Measurements from ENCODE around the gene NRAS. TPM values are rescaled to one million over a fixed set of nuclear protein-coding genes. Genes with fewer than 3 reads are reported as not detected.

The NRAS gene
- polyA plus RNA-seq, 2 donors = 12.7 to 12.8 TPM

DNA sequence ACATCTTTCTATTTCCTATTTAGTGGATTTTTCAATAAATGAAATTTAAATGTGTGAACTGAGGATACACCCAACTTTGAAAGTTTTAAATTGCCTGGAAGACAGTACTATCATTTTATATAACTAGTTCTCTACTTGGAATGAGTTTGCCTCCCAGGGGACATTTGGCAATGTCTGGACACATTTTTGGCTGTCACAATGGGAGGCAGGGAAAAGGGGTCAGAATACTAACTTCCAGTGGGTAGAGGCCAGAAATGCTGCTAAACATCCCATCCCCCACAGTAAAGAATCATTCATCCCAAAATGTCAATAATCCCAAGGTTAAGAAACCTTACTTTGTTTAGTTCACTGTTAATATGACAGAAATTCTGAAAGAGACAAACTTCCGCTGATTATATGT is 13.2 kb upstream of the NRAS start:
- peaks cover 9 to 16% of the 10 kb centered on the region in 2 donors for H3K36me3 ChIP-seq (ENCODE audit: control insufficient read depth in 2 of 2, insufficient read depth in 2 of 2, low read length in 1 of 2)
- whole genome bisulfite sequencing, 2 donors = 95 to 96% methylated on average over 1 of the region's 1 CpG
- H3K9me3 ChIP-seq (ENCODE audit: control insufficient read depth in 2 of 2, insufficient read depth in 1 of 2, low read depth in 1 of 2, low read length in 1 of 2) = no peaks in the 10 kb centered on the region
- H3K27me3 ChIP-seq (ENCODE audit: control insufficient read depth in 1 of 2, insufficient read depth in 2 of 2, low read length in 2 of 2) = no peaks in the 10 kb centered on the region
- no peak overlapping the region for H3K27ac ChIP-seq (ENCODE audit: low read depth in 2 of 2, low read length in 1 of 2)
- no peak overlapping the region for H3K4me3 ChIP-seq (ENCODE audit: low read depth in 1 of 2, low read length in 2 of 2)
- H3K4me1 ChIP-seq (ENCODE audit: control insufficient read depth in 2 of 2, insufficient read depth in 2 of 2, low read length in 1 of 2) = no peaks in the 10 kb centered on the region

- Histone ChIP-seq H3K27me3 (ENCODE audit: control insufficient read depth in 1 of 2, insufficient read depth in 2 of 2, low read length in 2 of 2) (no peaks in the 10 kb centered on the region), H3K4me1 (ENCODE audit: control insufficient read depth in 2 of 2, insufficient read depth in 2 of 2, low read length in 1 of 2) (no peaks in the 10 kb centered on the region), H3K27ac (ENCODE audit: low read depth in 2 of 2, low read length in 1 of 2) (no peak overlapping the region), H3K36me3 (ENCODE audit: control insufficient read depth in 2 of 2, insufficient read depth in 2 of 2, low read length in 1 of 2) (peaks cover 9 to 19% of the 10 kb centered on the region in 2 donors), H3K4me3 (ENCODE audit: low read depth in 1 of 2, low read length in 2 of 2) (no peak overlapping the region), H3K9me3 (ENCODE audit: control insufficient read depth in 2 of 2, insufficient read depth in 1 of 2, low read depth in 1 of 2, low read length in 1 of 2) (no peaks in the 10 kb centered on the region)
- 88 to 91% methylated on average over 2 of the region's 2 CpGs for WGBS, 2 donors
These were observed 12.0 kb upstream of the NRAS start for GRCh38 chr1:114728553-114728952.

GRCh38 chr1:114725230-114725629 is 8.7 kb upstream of the NRAS start:
- Histone ChIP-seq H3K4me1 (ENCODE audit: control insufficient read depth in 2 of 2, insufficient read depth in 2 of 2, low read length in 1 of 2) (no peaks in the 10 kb centered on the region), H3K36me3 (ENCODE audit: control insufficient read depth in 2 of 2, insufficient read depth in 2 of 2, low read length in 1 of 2) (peaks cover 8 to 16% of the 10 kb centered on the region in 2 donors), H3K27me3 (ENCODE audit: control insufficient read depth in 1 of 2, insufficient read depth in 2 of 2, low read length in 2 of 2) (no peaks in the 10 kb centered on the region), H3K27ac (ENCODE audit: low read depth in 2 of 2, low read length in 1 of 2) (no peak overlapping the region), H3K4me3 (ENCODE audit: low read depth in 1 of 2, low read length in 2 of 2) (no peak overlapping the region), H3K9me3 (ENCODE audit: control insufficient read depth in 2 of 2, insufficient read depth in 1 of 2, low read depth in 1 of 2, low read length in 1 of 2) (no peaks in the 10 kb centered on the region)
- WGBS, 2 donors = 72 to 84% methylated on average over 1 of the region's 1 CpG

- Histone ChIP-seq H3K36me3 (ENCODE audit: control insufficient read depth in 2 of 2, insufficient read depth in 2 of 2, low read length in 1 of 2) (peaks cover 10 to 18% of the 10 kb centered on the region in 2 donors), H3K9me3 (ENCODE audit: control insufficient read depth in 2 of 2, insufficient read depth in 1 of 2, low read depth in 1 of 2, low read length in 1 of 2) (no peaks in the 10 kb centered on the region), H3K4me3 (ENCODE audit: low read depth in 1 of 2, low read length in 2 of 2) (no peak overlapping the region), H3K4me1 (ENCODE audit: control insufficient read depth in 2 of 2, insufficient read depth in 2 of 2, low read length in 1 of 2) (no peaks in the 10 kb centered on the region), H3K27ac (ENCODE audit: low read depth in 2 of 2, low read length in 1 of 2) (no peak overlapping the region), H3K27me3 (ENCODE audit: control insufficient read depth in 1 of 2, insufficient read depth in 2 of 2, low read length in 2 of 2) (no peaks in the 10 kb centered on the region)
- 88 to 97% methylated on average over 1 of the region's 1 CpG for WGBS, 2 donors
These were observed 7.3 kb upstream of the NRAS start for GRCh38 chr1:114723915-114724314.

DNA sequence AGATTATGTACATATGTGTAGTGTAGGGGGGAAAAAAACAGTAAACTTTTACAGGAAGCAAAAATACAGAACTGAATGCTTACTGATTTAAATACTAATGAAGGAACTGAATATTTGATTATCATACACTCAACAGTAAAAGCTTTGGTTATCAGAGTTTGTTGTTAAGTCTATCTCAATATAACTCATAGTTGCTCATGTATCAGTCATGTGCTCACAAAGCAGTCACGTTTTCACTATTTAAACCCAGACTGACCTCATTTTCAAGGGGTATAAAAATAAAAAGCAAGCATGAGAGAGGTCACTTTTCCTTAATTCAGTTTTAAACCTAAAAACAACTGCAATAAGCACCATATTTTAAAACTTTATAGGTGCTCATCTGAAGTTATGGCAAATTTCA is 6.9 kb upstream of the NRAS start:
- Histone ChIP-seq H3K27ac (ENCODE audit: low read depth in 2 of 2, low read length in 1 of 2) (no peak overlapping the region), H3K4me3 (ENCODE audit: low read depth in 1 of 2, low read length in 2 of 2) (no peak overlapping the region), H3K27me3 (ENCODE audit: control insufficient read depth in 1 of 2, insufficient read depth in 2 of 2, low read length in 2 of 2) (no peaks in the 10 kb centered on the region), H3K36me3 (ENCODE audit: control insufficient read depth in 2 of 2, insufficient read depth in 2 of 2, low read length in 1 of 2) (peaks cover 12 to 22% of the 10 kb centered on the region in 2 donors), H3K9me3 (ENCODE audit: control insufficient read depth in 2 of 2, insufficient read depth in 1 of 2, low read depth in 1 of 2, low read length in 1 of 2) (no peaks in the 10 kb centered on the region), H3K4me1 (ENCODE audit: control insufficient read depth in 2 of 2, insufficient read depth in 2 of 2, low read length in 1 of 2) (no peaks in the 10 kb centered on the region)
- 0 to 13% methylated on average over 1 of the region's 1 CpG for WGBS, 2 donors

- Histone ChIP-seq H3K9me3 (ENCODE audit: control insufficient read depth in 2 of 2, insufficient read depth in 1 of 2, low read depth in 1 of 2, low read length in 1 of 2) (no peaks in the 10 kb centered on the region), H3K4me1 (ENCODE audit: control insufficient read depth in 2 of 2, insufficient read depth in 2 of 2, low read length in 1 of 2) (no peaks in the 10 kb centered on the region), H3K27ac (ENCODE audit: low read depth in 2 of 2, low read length in 1 of 2) (peak overlapping the region in 1 of 2 donors; percentile 33), H3K36me3 (ENCODE audit: control insufficient read depth in 2 of 2, insufficient read depth in 2 of 2, low read length in 1 of 2) (peaks cover 14 to 19% of the 10 kb centered on the region in 2 donors), H3K27me3 (ENCODE audit: control insufficient read depth in 1 of 2, insufficient read depth in 2 of 2, low read length in 2 of 2) (no peaks in the 10 kb centered on the region), H3K4me3 (ENCODE audit: low read depth in 1 of 2, low read length in 2 of 2) (no peak overlapping the region)
- WGBS, 2 donors = 81 to 94% methylated on average over 4 of the region's 4 CpGs
These were observed 3.9 kb upstream of the NRAS start for GRCh38 chr1:114720492-114720891.

GRCh38 chr1:114719424-114719787 is 2.8 kb upstream of the NRAS start:
- Histone ChIP-seq H3K9me3 (ENCODE audit: control insufficient read depth in 2 of 2, insufficient read depth in 1 of 2, low read depth in 1 of 2, low read length in 1 of 2) (no peaks in the 10 kb centered on the region), H3K4me3 (ENCODE audit: low read depth in 1 of 2, low read length in 2 of 2) (peak overlapping the region in 1 of 2 donors; percentile 11), H3K27ac (ENCODE audit: low read depth in 2 of 2, low read length in 1 of 2) (peak overlapping the region; percentile 29 to 52), H3K4me1 (ENCODE audit: control insufficient read depth in 2 of 2, insufficient read depth in 2 of 2, low read length in 1 of 2) (no peaks in the 10 kb centered on the region), H3K36me3 (ENCODE audit: control insufficient read depth in 2 of 2, insufficient read depth in 2 of 2, low read length in 1 of 2) (peaks cover 14 to 16% of the 10 kb centered on the region in 2 donors), H3K27me3 (ENCODE audit: control insufficient read depth in 1 of 2, insufficient read depth in 2 of 2, low read length in 2 of 2) (no peaks in the 10 kb centered on the region)
- 72 to 91% methylated on average over 3 of the region's 3 CpGs for WGBS, 2 donors

DNA sequence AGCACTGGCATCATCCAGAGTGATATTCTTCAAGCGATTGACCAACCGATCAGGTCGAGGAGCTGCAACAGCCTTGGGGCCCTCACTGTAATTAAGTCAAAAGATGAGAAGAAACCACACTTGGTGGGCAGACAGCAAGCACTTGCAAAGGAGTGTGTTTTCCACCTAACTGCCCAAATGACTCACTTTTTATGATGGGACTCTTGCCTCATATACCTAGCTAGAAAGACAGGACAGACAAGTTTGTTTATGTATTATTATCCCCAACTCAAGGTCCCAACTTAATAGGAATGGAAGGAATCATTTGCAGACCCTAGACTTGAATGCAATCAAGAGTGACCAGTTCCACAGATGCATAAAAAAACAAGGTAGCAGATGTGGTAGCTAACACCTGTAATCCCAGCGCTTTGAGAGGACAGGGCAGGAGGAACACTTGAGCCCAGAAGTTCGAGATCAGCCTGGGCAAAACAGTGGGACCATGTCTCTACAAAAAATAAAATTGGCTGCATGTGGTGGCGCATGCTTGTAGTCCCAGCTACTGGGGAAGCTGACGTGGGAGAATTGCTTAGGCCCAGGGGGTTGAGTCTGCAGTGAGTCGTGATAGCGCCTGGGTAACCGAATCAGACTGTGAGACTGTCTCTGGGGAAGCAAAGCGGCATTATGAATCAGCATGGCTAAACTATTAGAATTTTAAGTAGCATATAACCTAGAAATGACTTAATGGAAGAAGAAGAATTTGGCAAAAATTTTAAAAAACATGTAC is 2.3 kb upstream of the NRAS start:
- no peaks in the 10 kb centered on the region for H3K27me3 ChIP-seq (ENCODE audit: control insufficient read depth in 1 of 2, insufficient read depth in 2 of 2, low read length in 2 of 2)
- H3K4me3 ChIP-seq (ENCODE audit: low read depth in 1 of 2, low read length in 2 of 2) = peak overlapping the region in 1 of 2 donors; percentile 11
- WGBS, 2 donors = 86% methylated on average over 11 of the region's 11 CpGs
- H3K27ac ChIP-seq (ENCODE audit: low read depth in 2 of 2, low read length in 1 of 2) = peak overlapping the region; percentile 54 to 94
- H3K9me3 ChIP-seq (ENCODE audit: control insufficient read depth in 2 of 2, insufficient read depth in 1 of 2, low read depth in 1 of 2, low read length in 1 of 2) = no peaks in the 10 kb centered on the region
- H3K4me1 ChIP-seq (ENCODE audit: control insufficient read depth in 2 of 2, insufficient read depth in 2 of 2, low read length in 1 of 2) = no peaks in the 10 kb centered on the region
- H3K36me3 ChIP-seq (ENCODE audit: control insufficient read depth in 2 of 2, insufficient read depth in 2 of 2, low read length in 1 of 2) = peaks cover 14 to 16% of the 10 kb centered on the region in 2 donors

DNA sequence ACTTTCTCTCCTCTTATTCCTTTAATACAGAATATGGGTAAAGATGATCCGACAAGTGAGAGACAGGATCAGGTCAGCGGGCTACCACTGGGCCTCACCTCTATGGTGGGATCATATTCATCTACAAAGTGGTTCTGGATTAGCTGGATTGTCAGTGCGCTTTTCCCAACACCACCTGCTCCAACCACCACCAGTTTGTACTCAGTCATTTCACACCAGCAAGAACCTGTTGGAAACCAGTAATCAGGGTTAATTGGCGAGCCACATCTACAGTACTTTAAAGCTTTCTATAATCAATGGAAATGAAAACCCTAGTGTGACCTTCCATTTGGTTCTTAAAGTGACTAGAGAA is 643 bp downstream of the NRAS start:
- 29 to 34% methylated on average over 4 of the region's 4 CpGs for WGBS, 2 donors
- peak overlapping the region; percentile 71 to 93 for H3K4me3 ChIP-seq (ENCODE audit: low read depth in 1 of 2, low read length in 2 of 2)
- H3K27me3 ChIP-seq (ENCODE audit: control insufficient read depth in 1 of 2, insufficient read depth in 2 of 2, low read length in 2 of 2) = no peaks in the 10 kb centered on the region
- H3K36me3 ChIP-seq (ENCODE audit: control insufficient read depth in 2 of 2, insufficient read depth in 2 of 2, low read length in 1 of 2) = peaks cover 9 to 10% of the 10 kb centered on the region in 2 donors
- H3K9me3 ChIP-seq (ENCODE audit: control insufficient read depth in 2 of 2, insufficient read depth in 1 of 2, low read depth in 1 of 2, low read length in 1 of 2) = no peaks in the 10 kb centered on the region
- H3K27ac ChIP-seq (ENCODE audit: low read depth in 2 of 2, low read length in 1 of 2) = peak overlapping the region in 1 of 2 donors; percentile 97
- H3K4me1 ChIP-seq (ENCODE audit: control insufficient read depth in 2 of 2, insufficient read depth in 2 of 2, low read length in 1 of 2) = no peaks in the 10 kb centered on the region

DNA sequence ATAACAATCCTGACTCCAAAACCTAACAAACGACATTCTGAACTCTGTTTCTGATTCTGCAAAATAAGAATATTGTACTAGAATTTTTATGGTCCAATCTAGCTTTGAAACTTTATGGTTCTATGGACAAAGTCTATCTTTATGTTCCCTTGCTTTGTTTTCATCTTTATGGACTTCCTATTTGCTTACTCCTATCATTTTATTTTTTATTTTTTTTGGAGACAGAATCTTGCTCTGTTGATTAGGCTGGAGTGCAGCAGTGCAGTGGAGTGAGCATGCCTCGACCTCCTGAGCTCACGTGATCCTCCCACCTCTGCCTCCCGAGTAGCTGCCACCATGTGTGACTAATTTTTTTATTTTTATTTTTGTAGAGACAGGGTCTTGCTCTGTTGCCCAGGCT is 3.6 kb downstream of the NRAS start:
- Histone ChIP-seq H3K27ac (ENCODE audit: low read depth in 2 of 2, low read length in 1 of 2) (no peak overlapping the region), H3K4me3 (ENCODE audit: low read depth in 1 of 2, low read length in 2 of 2) (no peak overlapping the region), H3K27me3 (ENCODE audit: control insufficient read depth in 1 of 2, insufficient read depth in 2 of 2, low read length in 2 of 2) (no peaks in the 10 kb centered on the region), H3K36me3 (ENCODE audit: control insufficient read depth in 2 of 2, insufficient read depth in 2 of 2, low read length in 1 of 2) (peaks cover 0 to 2% of the 10 kb centered on the region in 2 donors), H3K9me3 (ENCODE audit: control insufficient read depth in 2 of 2, insufficient read depth in 1 of 2, low read depth in 1 of 2, low read length in 1 of 2) (no peaks in the 10 kb centered on the region), H3K4me1 (ENCODE audit: control insufficient read depth in 2 of 2, insufficient read depth in 2 of 2, low read length in 1 of 2) (no peaks in the 10 kb centered on the region)
- WGBS, 2 donors = 82 to 85% methylated on average over 4 of the region's 4 CpGs
